Kidney (tissue), 22 donors: ENCODE results near the gene COLQ. TPM values are rescaled to one million over a fixed set of nuclear protein-coding genes. Genes with fewer than 3 reads are reported as not detected.

Source experiments
- DNase-seq, 5 donors: peaks; one replicate each; pipeline ENCODE4 v3.0.0-alpha.2; 2013 to 2020
- FAIRE-seq: peaks from 2 replicates; lab custom pipeline; 2012; peaks lifted over from hg19 to GRCh38; lab: Jason Lieb, UNC
- H3K27ac ChIP-seq, 2 donors: one replicate each; pipeline ENCODE4 v1.7.0; 2013; ENCODE audit warnings: low read depth in 2 of 2, low read length in 2 of 2, inconsistent platforms in 1 of 2
- H3K27me3 ChIP-seq: one replicate; pipeline ENCODE4 v1.7.1; 2013; ENCODE audit warnings: low read length, inconsistent platforms; ENCODE audit not compliant: control insufficient read depth, insufficient read depth
- H3K36me3 ChIP-seq, 3 donors: one replicate each; pipeline versions ENCODE4 v1.7.0 to v1.7.1; 2013; ENCODE audit warnings: low read length in 3 of 3, control low read depth in 1 of 3, inconsistent platforms in 1 of 3; ENCODE audit not compliant: insufficient read depth in 3 of 3, control insufficient read depth in 2 of 3
- H3K4me1 ChIP-seq, 3 donors: one replicate each; pipeline versions ENCODE4 v1.7.0 to v1.7.1; 2013; ENCODE audit warnings: low read length in 3 of 3, inconsistent platforms in 1 of 3, low read depth in 1 of 3; ENCODE audit not compliant: control insufficient read depth in 2 of 3, insufficient read depth in 2 of 3
- H3K4me3 ChIP-seq, 3 donors: one replicate each; pipeline versions ENCODE4 v1.7.0 to v1.8.1; 2013; ENCODE audit warnings: low read length in 3 of 3, control low read depth in 1 of 3, inconsistent platforms in 1 of 3
- H3K9ac ChIP-seq, 3 donors: one replicate each; pipeline versions ENCODE4 v1.7.0 to v1.7.1; 2013; ENCODE audit warnings: low read length in 3 of 3, control low read depth in 1 of 3, inconsistent platforms in 1 of 3
- H3K9me3 ChIP-seq, 3 donors: one replicate each; pipeline versions ENCODE4 v1.7.0 to v1.7.1; 2013; ENCODE audit warnings: low read length in 3 of 3, control low read depth in 1 of 3, inconsistent platforms in 1 of 3; ENCODE audit not compliant: control insufficient read depth in 2 of 3, insufficient read depth in 1 of 3
- intact Hi-C: fragments of 100-400 bp; cut with DNase I; formaldehyde crosslinking; loops from one replicate; pipeline ENCODE4 v1.11.1; 2022
- long read RNA-seq, 10 donors: library from polyadenylated mRNA in 1 of 10; unstranded in 1 of 10; transcript quantifications; one replicate each; pipeline ENCODE4 v2.0.0 and lab custom pipeline, GENCODE V29; 2021 to 2026
- polyA plus RNA-seq: library from polyadenylated mRNA; stranded (reverse); fragments of 350-450 nt; fragmentation: Illumina TruSeq; extraction: RNeasy Lipid Tissue Mini Kit (QIAGEN cat#74804); gene quantifications from one replicate; pipeline ENCODE4 v1.2.3, GENCODE V29; 2014; ENCODE audit warnings: low read depth, low replicate concordance; ENCODE audit not compliant: insufficient read depth
- total RNA-seq: library from RNA; stranded (reverse); fragmentation: NEBNext Ultra II Directional; extraction: Animal tissue kit (Norgen Biotek cat#: 25700); gene quantifications from one replicate; pipeline ENCODE4 v1.2.1, GENCODE V29; 2021
- TF ChIP-seq, protein P1 (sequence below): IDR thresholded peaks from 3 replicates; pipeline ENCODE4 v1.5.1; 2012; ENCODE audit warnings: mild to moderate bottlenecking, moderate library complexity, borderline replicate concordance; ENCODE audit not compliant: insufficient read depth; ENCODE audit errors: extremely low read depth
- donor health status: control.
- donor health status: control.
- donor health status: control.
- donor health status: control.
- donor health status: control.
- donor health status: DM: yes; HTN: yes; CAD: no.
- donor health status: Normal renal cell carcinoma (clear cell type).

The COLQ gene
- 4.3 TPM for total RNA-seq
- 1.2 TPM for polyA plus RNA-seq
- long read RNA-seq, donor 1: 0 reads
- long read RNA-seq, donor 2: 0 reads
- long read RNA-seq, donor 3: 0 reads
- long read RNA-seq, donor 4: 0 reads
- long read RNA-seq, donor 5: 0 reads
- long read RNA-seq, donor 6: 0 reads
- long read RNA-seq, donor 7, partial matches to known transcripts: 1 of 1 reads
- long read RNA-seq, donor 7, other reads (novel, unspliced or antisense): 0 of 1 reads
- long read RNA-seq, donor 8: 0 reads
- long read RNA-seq, donor 9: 0 reads
- long read RNA-seq, donor 10: 0 reads

DNA sequence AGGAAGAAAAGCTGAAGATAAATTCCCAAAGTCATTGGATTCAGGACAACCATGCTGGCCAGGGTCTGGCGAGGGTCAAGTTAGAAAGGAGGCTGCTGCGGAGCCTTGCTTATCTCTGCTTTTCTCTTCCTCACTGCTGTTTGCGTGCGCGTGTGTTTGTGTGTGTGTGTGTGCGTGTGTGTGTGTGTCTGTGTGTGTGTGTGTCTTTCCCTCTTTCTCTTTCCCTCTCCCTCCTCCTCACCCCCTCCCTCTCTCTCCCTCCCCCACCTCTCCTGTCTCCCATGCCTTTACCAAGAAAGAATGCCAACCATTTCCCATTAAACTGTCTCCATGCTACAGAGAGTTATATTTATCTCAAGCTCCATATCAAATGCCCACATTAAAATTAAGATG, at the start of gene COLQ:
TSS of gene COLQ (minus strand) at position 134 of the 393 bp plus-strand sequence. CDS start at position 53, 81 bp downstream.
- no peak within 1 kb of the TSS for H3K27ac ChIP-seq
- intact Hi-C loops: no loop called here
- FAIRE-seq: no peak

DNA sequence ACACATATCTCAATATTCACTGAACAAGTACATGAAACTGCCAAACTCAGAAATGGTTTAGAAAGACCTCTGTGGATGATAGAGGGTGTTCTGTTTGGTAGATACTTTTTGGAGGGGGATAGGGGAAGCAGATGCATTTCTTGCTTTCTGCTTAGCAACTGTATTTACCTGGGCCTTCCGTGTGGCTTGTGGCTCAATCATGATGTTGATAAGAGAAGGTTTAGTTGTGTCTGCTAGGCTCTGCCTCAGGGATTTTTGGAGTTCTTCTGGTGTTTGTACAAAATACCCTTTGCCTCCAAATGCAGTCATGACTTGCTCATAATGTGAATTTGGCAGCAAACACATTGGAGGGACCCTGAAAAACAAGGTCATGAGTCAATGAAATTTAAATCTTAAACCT, 41.7 kb upstream of the COLQ start:
- H3K9ac ChIP-seq: no peak overlapping the region
- H3K4me1 ChIP-seq: no peaks in the 10 kb centered on the region
- no peaks in the 10 kb centered on the region for H3K27me3 ChIP-seq
- intact Hi-C loops: no loop called here
- DNase-seq (no peak), FAIRE-seq (no peak)
- peaks cover 4 to 41% (median 23%) of the 10 kb centered on the region in 3 donors for H3K36me3 ChIP-seq
- no peaks in the 10 kb centered on the region for H3K9me3 ChIP-seq
- TF ChIP-seq, protein P1, sequence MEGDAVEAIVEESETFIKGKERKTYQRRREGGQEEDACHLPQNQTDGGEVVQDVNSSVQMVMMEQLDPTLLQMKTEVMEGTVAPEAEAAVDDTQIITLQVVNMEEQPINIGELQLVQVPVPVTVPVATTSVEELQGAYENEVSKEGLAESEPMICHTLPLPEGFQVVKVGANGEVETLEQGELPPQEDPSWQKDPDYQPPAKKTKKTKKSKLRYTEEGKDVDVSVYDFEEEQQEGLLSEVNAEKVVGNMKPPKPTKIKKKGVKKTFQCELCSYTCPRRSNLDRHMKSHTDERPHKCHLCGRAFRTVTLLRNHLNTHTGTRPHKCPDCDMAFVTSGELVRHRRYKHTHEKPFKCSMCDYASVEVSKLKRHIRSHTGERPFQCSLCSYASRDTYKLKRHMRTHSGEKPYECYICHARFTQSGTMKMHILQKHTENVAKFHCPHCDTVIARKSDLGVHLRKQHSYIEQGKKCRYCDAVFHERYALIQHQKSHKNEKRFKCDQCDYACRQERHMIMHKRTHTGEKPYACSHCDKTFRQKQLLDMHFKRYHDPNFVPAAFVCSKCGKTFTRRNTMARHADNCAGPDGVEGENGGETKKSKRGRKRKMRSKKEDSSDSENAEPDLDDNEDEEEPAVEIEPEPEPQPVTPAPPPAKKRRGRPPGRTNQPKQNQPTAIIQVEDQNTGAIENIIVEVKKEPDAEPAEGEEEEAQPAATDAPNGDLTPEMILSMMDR: no peak
- H3K27ac ChIP-seq: no peak overlapping the region
- H3K4me3 ChIP-seq: no peak overlapping the region

More for the DNA sequence above, at the start of gene COLQ:
- Histone ChIP-seq H3K9ac (no peak within 1 kb of the TSS), H3K36me3 (no peaks in the 10 kb centered on the region), H3K4me1 (peaks cover 0 to 3% (median 0%) of the 10 kb centered on the region in 3 donors), H3K27me3 (no peaks in the 10 kb centered on the region), H3K9me3 (no peaks in the 10 kb centered on the region), H3K4me3 (peak within 1 kb of the TSS in 2 of 3 donors; percentile 1 to 5)
- DNase-seq: peak in 2 of 5 donors; percentile 56 to 66
- TF ChIP-seq, protein P1: no peak

DNA sequence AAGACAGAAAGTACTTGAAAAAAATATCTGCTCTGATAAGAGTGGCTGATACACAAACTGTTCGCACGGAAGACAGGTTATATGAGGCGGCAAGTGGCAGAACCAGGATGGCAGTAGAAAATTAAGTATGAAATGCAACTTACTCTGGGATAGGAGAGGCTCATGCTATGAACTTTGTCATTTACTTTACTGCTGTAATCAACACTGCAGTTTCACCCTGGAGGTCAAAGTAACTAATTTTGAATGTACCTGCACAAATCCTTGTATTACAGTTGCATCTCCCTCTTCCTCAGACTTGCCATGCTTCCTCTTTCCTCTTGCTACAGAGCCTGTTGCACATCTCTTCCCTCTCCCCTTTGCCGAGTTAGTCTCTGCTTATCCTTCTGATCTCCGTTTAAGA, 41.1 kb upstream of the COLQ start:
- TF ChIP-seq, protein P1: no peak
- no peaks in the 10 kb centered on the region for H3K27me3 ChIP-seq
- DNase-seq (no peak), FAIRE-seq (no peak)
- no peak overlapping the region for H3K27ac ChIP-seq
- intact Hi-C loops: no loop called here
- H3K9ac ChIP-seq: no peak overlapping the region
- no peaks in the 10 kb centered on the region for H3K4me1 ChIP-seq
- H3K4me3 ChIP-seq: no peak overlapping the region
- H3K9me3 ChIP-seq: no peaks in the 10 kb centered on the region
- peaks cover 4 to 35% (median 21%) of the 10 kb centered on the region in 3 donors for H3K36me3 ChIP-seq
